Right lobe of liver (tissue), 4 donors: ENCODE measurements around the gene METTL25B.

ENCODE experiments used
- POLR2A ChIP-seq: fragments of 450-650 bp; IDR thresholded peaks from one replicate; pipeline ENCODE4 v1.6.1; 2017; ENCODE audit warnings: antibody characterized with exemption, mild to moderate bottlenecking
- TF ChIP-seq, protein P1 (sequence below), 4 donors: fragments of 200-600 bp in 3 of 4; fragments of 450-650 bp in 1 of 4; IDR thresholded peaks; one replicate each; pipeline versions ENCODE4 v1.5.1 to v1.8.0; 2016 to 2022; ENCODE audit warnings: antibody characterized with exemption in 4 of 4, mild to moderate bottlenecking in 2 of 4
- donor health status: DM: no; HTN: no; CAD: no.
- donor health status: DM: no; HTN: no; CAD: no.
- donor health status: DM: no; HTN: yes; CAD: no.

- TF ChIP-seq POLR2A: no peak
- TF ChIP-seq, protein P1, sequence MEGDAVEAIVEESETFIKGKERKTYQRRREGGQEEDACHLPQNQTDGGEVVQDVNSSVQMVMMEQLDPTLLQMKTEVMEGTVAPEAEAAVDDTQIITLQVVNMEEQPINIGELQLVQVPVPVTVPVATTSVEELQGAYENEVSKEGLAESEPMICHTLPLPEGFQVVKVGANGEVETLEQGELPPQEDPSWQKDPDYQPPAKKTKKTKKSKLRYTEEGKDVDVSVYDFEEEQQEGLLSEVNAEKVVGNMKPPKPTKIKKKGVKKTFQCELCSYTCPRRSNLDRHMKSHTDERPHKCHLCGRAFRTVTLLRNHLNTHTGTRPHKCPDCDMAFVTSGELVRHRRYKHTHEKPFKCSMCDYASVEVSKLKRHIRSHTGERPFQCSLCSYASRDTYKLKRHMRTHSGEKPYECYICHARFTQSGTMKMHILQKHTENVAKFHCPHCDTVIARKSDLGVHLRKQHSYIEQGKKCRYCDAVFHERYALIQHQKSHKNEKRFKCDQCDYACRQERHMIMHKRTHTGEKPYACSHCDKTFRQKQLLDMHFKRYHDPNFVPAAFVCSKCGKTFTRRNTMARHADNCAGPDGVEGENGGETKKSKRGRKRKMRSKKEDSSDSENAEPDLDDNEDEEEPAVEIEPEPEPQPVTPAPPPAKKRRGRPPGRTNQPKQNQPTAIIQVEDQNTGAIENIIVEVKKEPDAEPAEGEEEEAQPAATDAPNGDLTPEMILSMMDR (IDR thresholded peaks at IDR 0.05): no peak
Measured at GRCh38 chr1:156743367-156744302, 15.4 kb downstream of the METTL25B start.
